NCI-H1048 (cell line): ENCODE measurements around the gene GPN3.
"Not testable (repeated sequence)": the region's sequence is repeated elsewhere in the genome, so short reads cannot be mapped to it uniquely, and the experiment has no call there.

ENCODE experiments used
- DNase-seq: peaks from one replicate; lab custom pipeline; 2025; lab: John Stamatoyannopoulos, UW

The GPN3 gene

DNA sequence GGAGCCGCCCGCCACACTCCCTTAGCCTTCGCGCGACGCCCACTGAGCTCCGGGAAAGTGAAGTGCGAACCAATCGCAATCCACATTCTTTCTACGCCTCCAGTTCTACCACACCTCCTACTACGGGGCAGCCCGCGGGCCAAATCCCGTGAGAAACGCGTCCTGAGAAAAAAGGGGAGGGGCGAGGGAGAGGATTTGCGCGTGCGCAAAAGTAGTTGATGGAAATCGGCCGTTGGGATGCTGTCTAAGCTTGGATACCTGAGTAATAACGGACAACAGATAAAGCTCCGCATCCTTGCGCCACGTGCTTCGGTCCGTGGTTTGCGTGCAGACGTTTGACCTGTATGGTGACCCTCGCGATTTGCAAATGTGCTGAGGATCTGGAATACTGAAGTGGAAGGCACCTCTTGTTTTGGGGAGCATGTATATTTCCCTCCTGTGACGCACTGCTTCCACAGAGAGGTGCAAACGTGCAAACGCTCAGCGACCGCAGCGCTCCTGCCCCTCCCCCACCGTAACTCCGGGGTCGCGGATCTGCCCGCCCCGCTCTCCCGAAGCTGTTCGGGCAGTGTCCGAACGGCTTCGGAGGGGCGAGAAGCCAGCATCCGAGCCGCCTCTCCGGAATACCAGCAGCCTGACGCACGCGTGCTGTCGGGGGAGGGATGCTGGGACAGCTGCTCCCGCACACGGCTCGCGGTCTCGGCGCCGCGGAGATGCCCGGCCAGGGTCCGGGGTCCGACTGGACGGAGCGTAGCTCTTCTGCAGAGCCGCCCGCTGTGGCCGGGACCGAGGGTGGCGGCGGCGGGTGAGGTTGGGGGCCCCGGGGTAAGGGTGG lies at the start of gene GPN3, which contains the start of gene FAM216A:
GPN3 (minus strand) TSS at position 44 of the 835 bp plus-strand sequence. CDS start 54 bp downstream, outside the sequence.
FAM216A (plus strand) TSS at position 632 of the 835 bp plus-strand sequence; CDS start at position 663, 31 bp downstream.
- DNase-seq, result peak; percentile 95

GRCh38 chr12:110516995-110517394 lies 48.9 kb upstream of the GPN3 start:
- DNase-seq, result no peak

DNA sequence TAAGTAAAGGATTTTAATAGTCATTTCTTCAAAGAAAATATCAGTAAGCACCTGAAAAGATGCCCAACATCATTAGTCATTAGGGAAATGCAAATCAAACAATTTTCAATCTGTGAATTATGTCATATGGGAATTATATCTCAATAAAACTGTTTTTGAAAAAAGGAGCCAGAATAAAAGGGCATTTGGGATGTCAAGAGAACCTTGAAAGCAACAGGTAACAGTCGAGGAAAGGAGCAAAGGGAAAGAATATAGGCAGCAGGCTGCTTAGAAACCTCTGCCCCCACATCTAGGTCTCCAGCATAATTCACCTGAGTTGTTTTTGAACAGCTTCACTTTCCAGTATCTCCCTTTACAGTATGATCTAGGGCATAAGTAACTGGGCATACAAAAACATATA lies 46.3 kb upstream of the GPN3 start:
- DNase-seq, result no peak

DNA sequence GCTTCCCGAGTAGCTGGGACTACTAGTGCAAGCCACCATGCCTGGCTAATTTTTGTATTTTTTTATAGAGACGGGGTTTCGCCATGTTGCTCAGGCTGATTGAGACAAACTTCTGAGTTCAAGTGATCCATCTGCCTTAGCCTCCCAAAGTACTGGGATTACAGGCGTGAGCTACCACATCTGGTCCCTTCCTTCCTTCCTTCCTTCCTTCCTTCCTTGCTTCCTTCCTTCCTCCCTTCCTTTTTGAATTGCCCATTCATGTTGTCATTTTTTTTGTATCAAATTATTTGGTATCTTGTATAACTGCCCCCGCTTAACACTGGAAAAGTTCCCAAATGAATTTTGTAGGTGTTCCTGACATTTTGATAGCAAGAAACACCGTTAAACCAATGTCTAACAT lies 45.8 kb upstream of the GPN3 start:
- no peak for DNase-seq

- DNase-seq, result no peak
Observed at GRCh38 chr12:110508071-110508586, 40.1 kb upstream of the GPN3 start.

- DNase-seq, result no peak
Observed at GRCh38 chr12:110505332-110505731, 37.3 kb upstream of the GPN3 start.

- DNase-seq, result no peak
Observed at GRCh38 chr12:110503432-110503831, 35.4 kb upstream of the GPN3 start.

- DNase-seq, result peak; percentile 95
Observed at GRCh38 chr12:110501752-110502738, 34.0 kb upstream of the GPN3 start, which contains the start of the genes RAD9B and VPS29. RAD9B (plus strand) TSS chr12:110502331; CDS start chr12:110502338, 7 bp downstream. VPS29 (minus strand) TSS chr12:110502111; CDS start chr12:110502051, 60 bp downstream.

- no peak for DNase-seq
Observed at GRCh38 chr12:110501399-110501751, 33.3 kb upstream of the GPN3 start.

DNA sequence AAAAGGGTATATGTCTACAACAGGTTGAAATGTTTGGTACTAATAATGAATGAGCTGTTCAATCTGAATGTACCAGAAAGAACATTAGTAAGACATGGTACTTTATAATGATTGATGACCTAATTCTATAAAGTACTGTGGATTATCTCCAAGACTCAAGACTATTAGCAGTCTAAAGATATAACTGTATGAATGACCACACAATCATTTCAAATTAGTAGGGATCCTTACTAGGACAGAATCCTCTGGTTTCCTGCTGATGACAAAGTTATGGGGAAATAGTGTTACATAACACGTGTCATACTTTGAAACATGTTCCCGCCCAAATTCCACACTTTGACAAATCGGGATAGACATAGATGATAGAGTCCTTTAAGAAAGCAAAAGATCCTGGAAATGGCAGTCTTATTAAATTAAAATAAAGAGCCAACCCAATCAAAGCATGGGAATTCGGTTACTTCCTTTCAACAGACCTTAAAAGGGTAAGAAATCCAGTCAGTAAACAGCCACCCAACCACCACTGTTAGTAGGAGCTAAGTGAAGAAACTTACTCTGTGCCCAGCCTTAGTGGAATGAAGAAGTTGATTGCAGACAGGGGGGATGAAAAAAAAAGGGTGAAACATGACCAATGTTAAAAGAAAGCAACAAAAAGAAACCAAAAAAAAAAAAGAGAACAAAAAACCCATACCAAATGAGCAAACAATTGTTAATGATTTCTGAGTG lies 31.1 kb upstream of the GPN3 start:
- DNase-seq, result no peak

DNA sequence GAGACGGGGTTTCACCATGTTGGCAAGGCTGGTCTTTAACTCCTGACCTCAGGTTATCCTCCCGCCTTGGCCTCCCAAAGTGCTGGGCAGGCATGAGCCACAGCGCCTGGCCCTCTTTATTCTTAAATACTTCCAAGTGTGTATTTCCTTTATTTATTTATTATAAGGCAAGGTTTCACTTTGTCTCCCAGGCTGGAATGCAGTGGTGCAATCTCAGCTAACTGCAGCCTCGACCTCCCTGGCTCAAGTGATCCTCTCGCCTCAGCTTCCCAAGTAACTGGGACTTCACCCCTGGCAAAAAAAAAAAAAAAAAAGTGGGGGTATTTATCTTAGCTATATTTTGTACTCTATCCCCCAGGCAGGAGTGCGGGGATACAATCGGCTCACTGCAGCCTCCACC lies 7.4 kb upstream of the GPN3 start:
- DNase-seq, result no peak

GRCh38 chr12:110467847-110468213 lies 227 bp downstream of the GPN3 start:
- DNase-seq, result no peak

GRCh38 chr12:110466791-110467190 lies 1.3 kb downstream of the GPN3 start:
- DNase-seq, result no peak

GRCh38 chr12:110465765-110466164 lies 2.3 kb downstream of the GPN3 start:
- not testable (repeated sequence) for DNase-seq

DNA sequence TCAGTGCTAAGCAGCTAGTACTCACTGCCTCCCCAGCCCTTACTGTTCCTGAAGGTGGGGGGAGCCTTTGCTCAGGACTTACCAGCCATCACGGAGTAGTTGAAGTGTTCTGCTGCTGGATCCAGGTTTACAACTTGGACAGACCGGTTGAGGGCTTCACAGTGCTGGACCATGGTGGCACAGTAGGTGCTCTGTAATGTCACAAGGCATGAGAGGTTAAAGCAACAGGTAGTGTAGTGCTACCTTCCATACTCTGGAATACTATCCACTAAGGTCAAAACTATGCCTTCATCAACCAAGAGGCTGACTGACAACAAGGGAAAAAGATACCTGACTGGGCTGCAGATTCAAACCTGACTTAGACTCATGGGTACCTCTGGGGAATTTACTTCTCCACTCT lies 3.0 kb downstream of the GPN3 start:
- no peak for DNase-seq

GRCh38 chr12:110461189-110461588 lies 6.9 kb downstream of the GPN3 start:
- DNase-seq, result not testable (repeated sequence)

GRCh38 chr12:110458756-110459155 lies 9.3 kb downstream of the GPN3 start:
- no peak for DNase-seq

DNA sequence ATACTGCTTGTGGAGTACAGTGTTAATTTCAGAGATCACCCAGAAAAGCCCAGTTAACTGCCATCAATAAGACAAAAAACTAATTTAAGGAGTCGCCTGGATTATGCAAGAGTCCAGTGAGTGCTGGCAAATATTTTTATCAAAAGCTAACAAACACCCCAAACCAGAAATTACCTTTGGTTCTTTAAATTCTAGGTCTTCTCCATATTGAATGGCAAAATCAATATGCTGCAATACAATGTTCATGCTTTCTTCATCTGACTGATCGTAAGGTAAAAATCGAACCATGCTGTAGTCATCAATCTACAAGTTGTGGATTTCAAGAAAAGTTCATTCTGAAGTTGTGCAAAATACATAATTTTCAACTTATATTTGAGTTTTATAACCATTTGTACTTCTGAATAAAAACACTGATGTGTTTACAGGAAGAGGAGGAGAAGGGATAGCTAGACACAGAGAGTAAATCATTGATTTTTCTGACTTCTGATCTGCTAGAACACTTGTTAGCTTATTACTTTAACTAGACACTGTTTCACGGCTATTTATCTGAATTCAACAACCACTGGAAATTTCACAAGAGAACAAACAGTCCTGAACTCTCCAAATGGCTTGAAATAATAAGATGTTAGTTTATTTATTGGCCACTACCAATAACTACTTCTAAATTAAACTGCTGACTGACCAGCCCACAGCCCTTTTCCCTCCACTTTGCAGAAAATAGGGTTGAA lies 14.3 kb downstream of the GPN3 start:
- DNase-seq, result no peak

- no peak for DNase-seq
Observed at GRCh38 chr12:110451263-110451662, 16.8 kb downstream of the GPN3 start.

GRCh38 chr12:110449799-110450497 lies 18.1 kb downstream of the GPN3 start, which contains the start of gene ARPC3:
ARPC3 (minus strand) TSS chr12:110450337; CDS start chr12:110450260, 77 bp downstream.
- DNase-seq, result peak; percentile 88
